HCT116 (cell line): ENCODE measurements around the gene LSM7. TPM values are rescaled to one million over a fixed set of nuclear protein-coding genes. Genes with fewer than 3 reads are reported as not detected.

Experiments used
- ATAC-seq: fragments of 200-7000 bp; cut with Tn5 transposase; 2 replicates; pipeline ENCODE4 v1.9.1; 2020; ENCODE audit warnings: mild to moderate bottlenecking, moderate library complexity
- BruUV-seq: library from RNA; stranded (reverse); fragments of 400-500 nt; replicated peaks from 2 replicates; lab custom pipeline; 2021; lab: Mats Ljungman, UMichigan
- CTCF ChIA-PET: fragments of 300-600 bp; sonication (Branson Sonifier 250); formaldehyde crosslinking; loops from one replicate; lab custom pipeline; 2021; ENCODE audit warnings: antibody characterized with exemption; lab: Charles Lee
- POLR2A ChIA-PET: fragments of 300-600, 350-600 bp; sonication (Branson Sonifier 250); formaldehyde crosslinking; loops from one replicate; lab custom pipeline; 2021; ENCODE audit warnings: antibody characterized with exemption; lab: Charles Lee
- RAD21 ChIA-PET, 2 experiments: fragments of 300-600 bp; sonication (Branson Sonifier 250); formaldehyde crosslinking; loops; one replicate each; lab custom pipeline; 2023; ENCODE audit warnings: low total read pairs in 2 of 2; ENCODE audit not compliant: uncharacterized antibody in 2 of 2, unreplicated experiment in 2 of 2, low non-redundant PET in 1 of 2; lab: Charles Lee
- DNase-seq: peaks from one replicate; pipeline ENCODE4 v3.0.0-alpha.2; 2010; ENCODE audit warnings: low read depth, low spot score
- H2AFZ ChIP-seq: fragments of 200-600 bp; shearing (Covaris generic), sonication (generic); 2 replicates; pipeline ENCODE4 v1.6.1; 2017; ENCODE audit warnings: low read depth, mixed run types, mixed read lengths, antibody characterized with exemption, low read length; ENCODE audit not compliant: poor library complexity, severe bottlenecking
- H3K27ac ChIP-seq: 2 replicates; pipeline ENCODE4 v1.5.1; 2012; ENCODE audit warnings: low read depth, low read length
- H3K27me3 ChIP-seq: fragments of 200-600 bp; sonication (generic); 2 replicates; pipeline ENCODE4 v1.6.1; 2016; ENCODE audit warnings: mixed run types, low read length, mixed read lengths; ENCODE audit not compliant: insufficient read depth
- H3K36me3 ChIP-seq, 2 experiments: fragments of 200-500 bp in 1 of 2; fragments of 200-600 bp in 1 of 2; sonication (Bioruptor generic) in 1 of 2; sonication (generic) in 1 of 2; 2 replicates each; pipeline versions ENCODE4 v1.5.1 to v1.6.1; 2014 to 2016; ENCODE audit warnings: low read length in 2 of 2, inconsistent platforms in 1 of 2, mixed read lengths in 1 of 2, mixed run types in 1 of 2; ENCODE audit not compliant: insufficient read depth in 2 of 2, control insufficient read depth in 1 of 2
- H3K4me1 ChIP-seq, 2 experiments: fragments of 200-600 bp in 1 of 2; sonication (generic) in 1 of 2; 2 replicates each; pipeline versions ENCODE4 v1.5.1 to v1.6.1; 2012 to 2017; ENCODE audit warnings: low read length in 2 of 2, inconsistent platforms in 1 of 2, mild to moderate bottlenecking in 1 of 2, mixed read lengths in 1 of 2, mixed run types in 1 of 2, moderate library complexity in 1 of 2; ENCODE audit not compliant: insufficient read depth in 2 of 2, control insufficient read depth in 1 of 2
- H3K4me2 ChIP-seq: fragments of 200-600 bp; sonication (generic); 2 replicates; pipeline ENCODE4 v1.6.1; 2017; ENCODE audit warnings: mixed run types, low read length, mixed read lengths
- H3K4me3 ChIP-seq, 2 experiments: fragments of 200-600 bp in 1 of 2; sonication (generic) in 1 of 2; replicated peaks in 1 of 2; 2 replicates each; pipeline ENCODE4 v1.5.1; 2011 to 2016; ENCODE audit warnings: low read length in 2 of 2, control low read depth in 1 of 2, low read depth in 1 of 2, mild to moderate bottlenecking in 1 of 2, mixed read lengths in 1 of 2, mixed run types in 1 of 2
- H3K79me2 ChIP-seq: fragments of 200-600 bp; sonication (generic); 2 replicates; pipeline ENCODE4 v1.6.1; 2017; ENCODE audit warnings: mild to moderate bottlenecking, mixed run types, low read length, moderate library complexity, mixed read lengths; ENCODE audit not compliant: insufficient read depth
- H3K9ac ChIP-seq: fragments of 200-600 bp; sonication (generic); 2 replicates; pipeline ENCODE4 v1.6.1; 2016; ENCODE audit warnings: low read length, mixed read lengths
- H3K9me2 ChIP-seq: fragments of 200-600 bp; sonication (generic), shearing (Covaris generic); 2 replicates; pipeline ENCODE4 v1.6.1; 2017; ENCODE audit warnings: mixed run types, mild to moderate bottlenecking, moderate library complexity; ENCODE audit not compliant: insufficient read depth
- H3K9me3 ChIP-seq, 2 experiments: fragments of 200-500 bp in 1 of 2; fragments of 200-600 bp in 1 of 2; sonication (Bioruptor generic) in 1 of 2; sonication (generic) in 1 of 2; 2 replicates each; pipeline ENCODE4 v1.6.1; 2014 to 2017; ENCODE audit warnings: low read length in 2 of 2, mixed read lengths in 2 of 2, inconsistent platforms in 1 of 2, low read depth in 1 of 2, mild to moderate bottlenecking in 1 of 2, mixed run types in 1 of 2, moderate library complexity in 1 of 2; ENCODE audit not compliant: control insufficient read depth in 1 of 2, insufficient read depth in 1 of 2
- H4K20me1 ChIP-seq: fragments of 200-600 bp; sonication (generic), shearing (Covaris generic); 2 replicates; pipeline ENCODE4 v1.6.1; 2017; ENCODE audit warnings: mixed run types, mild to moderate bottlenecking, moderate library complexity; ENCODE audit not compliant: insufficient read depth
- CBX3 ChIP-seq: IDR thresholded peaks from 2 replicates; pipeline ENCODE4 v1.6.1; 2012; ENCODE audit warnings: low read depth
- CEBPB ChIP-seq: IDR thresholded peaks from 2 replicates; pipeline ENCODE4 v1.6.1; 2012; ENCODE audit warnings: low read depth
- EGR1 ChIP-seq: IDR thresholded peaks from 2 replicates; pipeline ENCODE4 v1.6.1; 2012; ENCODE audit warnings: low read depth
- ELF1 ChIP-seq: IDR thresholded peaks from 2 replicates; pipeline ENCODE4 v1.6.1; 2012; ENCODE audit warnings: low read depth, borderline replicate concordance
- EZH2 ChIP-seq: fragments of 200-600 bp; sonication (generic); IDR thresholded peaks from 2 replicates; pipeline ENCODE4 v1.6.1; 2017; ENCODE audit warnings: antibody characterized with exemption, mixed run types
- EZH2phosphoT487 ChIP-seq: fragments of 200-600 bp; IDR thresholded peaks from 2 replicates; pipeline ENCODE4 v1.6.1; 2018; ENCODE audit warnings: antibody characterized with exemption, borderline replicate concordance
- FOSL1 ChIP-seq: IDR thresholded peaks from 2 replicates; pipeline ENCODE4 v1.6.1; 2012; ENCODE audit warnings: low read depth
- JUND ChIP-seq: IDR thresholded peaks from 2 replicates; pipeline ENCODE4 v1.6.1; 2012
- POLR2A ChIP-seq: IDR thresholded peaks from 2 replicates; pipeline ENCODE4 v1.7.0; 2011; ENCODE audit warnings: borderline replicate concordance; ENCODE audit not compliant: insufficient read depth, insufficient read length; ENCODE audit errors: extremely low read depth
- POLR2AphosphoS5 ChIP-seq: IDR thresholded peaks from 2 replicates; pipeline ENCODE4 v1.6.1; 2011; ENCODE audit warnings: mild to moderate bottlenecking, low read depth, low read length, moderate library complexity
- RAD21 ChIP-seq: IDR thresholded peaks from 2 replicates; pipeline ENCODE4 v1.6.1; 2012; ENCODE audit warnings: low read depth, mild to moderate bottlenecking
- SIN3A ChIP-seq: IDR thresholded peaks from 2 replicates; pipeline ENCODE4 v1.6.1; 2012; ENCODE audit warnings: low read depth
- SP1 ChIP-seq: IDR thresholded peaks from 2 replicates; pipeline ENCODE4 v1.6.1; 2012; ENCODE audit warnings: low read depth
- SRF ChIP-seq: IDR thresholded peaks from 2 replicates; pipeline ENCODE4 v1.6.1; 2012; ENCODE audit warnings: low read depth
- TCF7L2 ChIP-seq: IDR thresholded peaks from 2 replicates; pipeline ENCODE4 v1.7.0; 2011; ENCODE audit warnings: borderline replicate concordance, inconsistent platforms; ENCODE audit not compliant: insufficient read depth, insufficient read length; ENCODE audit errors: extremely low read depth
- YY1 ChIP-seq: IDR thresholded peaks from 2 replicates; pipeline ENCODE4 v1.6.1; 2011; ENCODE audit warnings: low read length, low read depth, moderate library complexity, mild to moderate bottlenecking; ENCODE audit not compliant: insufficient replicate concordance; ENCODE audit errors: extremely low read depth
- ZFX ChIP-seq: fragments of 450-650 bp; IDR thresholded peaks from 2 replicates; pipeline ENCODE4 v1.6.1; 2017
- intact Hi-C: fragments of 100-400 bp; cut with micrococcal nuclease; formaldehyde crosslinking; loops from 2 replicates; pipeline ENCODE4 v1.10.0; 2022
- total RNA-seq: library from RNA; stranded (reverse); gene quantifications from one replicate; pipeline ENCODE4 v1.2.1, GENCODE V29; 2021; ENCODE audit not compliant: unreplicated experiment
- TF ChIP-seq, protein P1 (sequence below), 3 experiments: fragments of 200-600 bp in 1 of 3; sonication (generic) in 1 of 3; IDR thresholded peaks in 2 of 3; conservative IDR thresholded peaks in 1 of 3; 2 replicates each; pipeline ENCODE4 v1.5.1; 2012 to 2017; ENCODE audit warnings: low read depth in 2 of 3, low read length in 2 of 3, antibody characterized with exemption in 1 of 3, borderline replicate concordance in 1 of 3, control low read depth in 1 of 3, mild to moderate bottlenecking in 1 of 3, mixed read lengths in 1 of 3, mixed run types in 1 of 3, moderate library complexity in 1 of 3; ENCODE audit not compliant: insufficient read depth in 1 of 3
- TF ChIP-seq, protein P2 (sequence below): IDR thresholded peaks from 2 replicates; pipeline ENCODE4 v1.6.1; 2012
- TF ChIP-seq, protein P3 (sequence below): IDR thresholded peaks from 2 replicates; pipeline ENCODE4 v1.6.1; 2012

LSM7 gene
- total RNA-seq, 1 experiment from 2014 or later = 190 TPM

DNA sequence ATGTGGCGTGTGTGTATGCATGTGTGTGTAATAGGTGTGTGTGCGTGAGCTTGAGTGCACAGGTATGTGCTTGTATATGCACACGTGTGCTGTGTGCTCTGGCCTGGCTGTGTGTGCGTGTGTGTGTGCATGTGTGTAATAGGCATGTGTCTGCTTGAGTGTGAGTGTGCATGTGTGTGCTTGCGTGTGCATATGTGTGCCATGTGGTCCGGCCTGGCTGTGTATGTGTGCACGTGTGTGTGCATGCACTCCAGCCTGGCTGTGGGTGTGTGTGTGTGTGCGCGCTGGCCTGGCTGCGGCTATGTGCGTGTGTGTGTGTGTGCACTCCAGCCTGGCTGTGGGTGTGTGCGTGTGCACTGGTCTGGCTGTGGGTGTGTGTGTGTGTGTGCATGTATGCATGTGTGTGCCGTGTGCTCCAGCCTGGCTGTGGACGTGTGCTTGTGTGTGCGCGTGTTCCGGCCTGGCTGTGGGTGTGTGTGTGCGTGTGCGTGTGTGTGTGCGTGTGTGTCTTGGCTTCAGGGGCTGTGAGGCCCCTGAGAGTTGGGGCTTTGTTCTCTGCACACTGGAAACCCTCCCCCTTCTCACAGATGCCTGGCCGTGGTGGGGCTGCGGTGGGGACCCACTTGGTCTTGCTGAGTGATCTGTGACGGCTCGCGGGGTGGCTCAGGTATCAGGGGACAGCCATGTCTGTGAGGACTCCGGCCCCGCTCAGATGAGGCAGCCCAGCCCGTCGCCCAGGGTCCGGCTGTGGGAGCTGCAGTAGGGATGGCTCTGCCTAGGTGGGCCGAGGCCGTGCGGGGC lies 8.3 kb upstream of the LSM7 start:
- Histone ChIP-seq H3K9me3 (peaks cover 0 to 11% of the 10 kb centered on the region in 2 experiments; a peak in 1 of 4 replicates), H3K4me3 (no peak overlapping the region), H4K20me1 (no peaks in the 10 kb centered on the region; the same call in 1 of the 2 replicates), H3K27me3 (no peaks in the 10 kb centered on the region), H3K27ac (peak overlapping the region; percentile 40; the same call in 1 of the 2 replicates), H3K4me2 (no peak overlapping the region), H3K4me1 (no peaks in the 10 kb centered on the region), H3K9ac (no peak overlapping the region), H3K9me2 (no peaks in the 10 kb centered on the region), H3K36me3 (no peaks in the 10 kb centered on the region), H3K79me2 (peaks cover 45% of the 10 kb centered on the region), H2AFZ (no peak overlapping the region)
- ChIA-PET RAD21 (no interaction called here), POLR2A (no interaction called here), CTCF (no interaction called here)
- BruUV-seq = no TSS peak
- ATAC-seq = no peak
- TF ChIP-seq, protein P1, sequence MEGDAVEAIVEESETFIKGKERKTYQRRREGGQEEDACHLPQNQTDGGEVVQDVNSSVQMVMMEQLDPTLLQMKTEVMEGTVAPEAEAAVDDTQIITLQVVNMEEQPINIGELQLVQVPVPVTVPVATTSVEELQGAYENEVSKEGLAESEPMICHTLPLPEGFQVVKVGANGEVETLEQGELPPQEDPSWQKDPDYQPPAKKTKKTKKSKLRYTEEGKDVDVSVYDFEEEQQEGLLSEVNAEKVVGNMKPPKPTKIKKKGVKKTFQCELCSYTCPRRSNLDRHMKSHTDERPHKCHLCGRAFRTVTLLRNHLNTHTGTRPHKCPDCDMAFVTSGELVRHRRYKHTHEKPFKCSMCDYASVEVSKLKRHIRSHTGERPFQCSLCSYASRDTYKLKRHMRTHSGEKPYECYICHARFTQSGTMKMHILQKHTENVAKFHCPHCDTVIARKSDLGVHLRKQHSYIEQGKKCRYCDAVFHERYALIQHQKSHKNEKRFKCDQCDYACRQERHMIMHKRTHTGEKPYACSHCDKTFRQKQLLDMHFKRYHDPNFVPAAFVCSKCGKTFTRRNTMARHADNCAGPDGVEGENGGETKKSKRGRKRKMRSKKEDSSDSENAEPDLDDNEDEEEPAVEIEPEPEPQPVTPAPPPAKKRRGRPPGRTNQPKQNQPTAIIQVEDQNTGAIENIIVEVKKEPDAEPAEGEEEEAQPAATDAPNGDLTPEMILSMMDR (IDR thresholded peaks at IDR 0.05 in 2 of 3, conservative IDR thresholded peaks at IDR 0.05 in 1 of 3; ENCODE audit: borderline replicate concordance in 1 of 3, insufficient read depth in 1 of 3, low read depth in 2 of 3, low read length in 2 of 3) = no peak
- TF ChIP-seq EZH2phosphoT487 (no peak), YY1 (no peak), FOSL1 (no peak), SIN3A (no peak), EGR1 (no peak), ELF1 (no peak), RAD21 (no peak), POLR2AphosphoS5 (no peak), CBX3 (no peak), SP1 (no peak), JUND (no peak), EZH2 (no peak), CEBPB (no peak), SRF (no peak), TCF7L2 (no peak), POLR2A (no peak), ZFX (no peak)
- TF ChIP-seq, protein P2, sequence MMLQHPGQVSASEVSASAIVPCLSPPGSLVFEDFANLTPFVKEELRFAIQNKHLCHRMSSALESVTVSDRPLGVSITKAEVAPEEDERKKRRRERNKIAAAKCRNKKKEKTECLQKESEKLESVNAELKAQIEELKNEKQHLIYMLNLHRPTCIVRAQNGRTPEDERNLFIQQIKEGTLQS = no peak
- TF ChIP-seq, protein P3, sequence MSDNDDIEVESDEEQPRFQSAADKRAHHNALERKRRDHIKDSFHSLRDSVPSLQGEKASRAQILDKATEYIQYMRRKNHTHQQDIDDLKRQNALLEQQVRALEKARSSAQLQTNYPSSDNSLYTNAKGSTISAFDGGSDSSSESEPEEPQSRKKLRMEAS = no peak
- DNase-seq = no peak
- intact Hi-C loops = no loop called here
